Naive thymus-derived CD4-positive, alpha-beta T cell (primary cell): ENCODE measurements around the gene UGT1A8. TPM values are rescaled to one million over a fixed set of nuclear protein-coding genes. Genes with fewer than 3 reads are reported as not detected.

ENCODE experiments used
- ATAC-seq: fragments of 150-1000 bp; cut with Tn5 transposase; 2 replicates; pipeline ENCODE4 v1.10.0; 2021; ENCODE audit warnings: mild to moderate bottlenecking, moderate library complexity
- CTCF ChIA-PET: fragments of 350-600 bp; sonication (Branson Sonifier 250); formaldehyde crosslinking; loops from one replicate; lab custom pipeline; 2021; ENCODE audit warnings: antibody characterized with exemption; lab: Charles Lee
- POLR2A ChIA-PET: fragments of 350-600 bp; sonication (Branson Sonifier 250); formaldehyde crosslinking; loops from one replicate; lab custom pipeline; 2021; ENCODE audit warnings: antibody characterized with exemption, inconsistent platforms; lab: Charles Lee
- DNase-seq, 9 donors: peaks; one replicate each; pipeline versions ENCODE4 v3.0.0 to v3.0.0-alpha.2; 2020 to 2022; ENCODE audit warnings: mixed read lengths in 1 of 9
- H3K27ac ChIP-seq: one replicate; pipeline ENCODE4 v1.7.0; 2013; ENCODE audit warnings: mild to moderate bottlenecking, low read depth, low read length, moderate library complexity
- H3K27me3 ChIP-seq, 2 donors: one replicate each; pipeline ENCODE4 v1.7.0; 2013; ENCODE audit warnings: low read length in 2 of 2, mild to moderate bottlenecking in 2 of 2, moderate library complexity in 2 of 2; ENCODE audit not compliant: control insufficient read depth in 2 of 2, insufficient read depth in 2 of 2
- H3K36me3 ChIP-seq, 3 experiments: 1 replicate in 2 of 3; 2 replicates in 1 of 3; pipeline ENCODE4 v1.7.0; 2013; ENCODE audit warnings: low read length in 3 of 3, mild to moderate bottlenecking in 3 of 3, moderate library complexity in 1 of 3; ENCODE audit not compliant: insufficient read depth in 3 of 3, control insufficient read depth in 2 of 3
- H3K4me1 ChIP-seq, 2 donors: one replicate each; pipeline ENCODE4 v1.7.0; 2013; ENCODE audit warnings: low read length in 2 of 2, mild to moderate bottlenecking in 2 of 2, moderate library complexity in 1 of 2; ENCODE audit not compliant: control insufficient read depth in 2 of 2, insufficient read depth in 2 of 2
- H3K4me3 ChIP-seq: 2 replicates; pipeline ENCODE4 v1.7.0; 2013; ENCODE audit warnings: mild to moderate bottlenecking, low read length
- H3K9me3 ChIP-seq, 3 experiments: 1 replicate in 2 of 3; 2 replicates in 1 of 3; pipeline ENCODE4 v1.7.0; 2013; ENCODE audit warnings: low read length in 3 of 3; ENCODE audit not compliant: control insufficient read depth in 2 of 3
- H3K27ac Mint-ChIP-seq, 9 donors: one replicate each; pipeline ENCODE4 v1.8.0; 2020 to 2022; ENCODE audit warnings: mixed read lengths in 9 of 9, mild to moderate bottlenecking in 8 of 9, moderate library complexity in 5 of 9, inconsistent platforms in 2 of 9
- H3K27me3 Mint-ChIP-seq, 5 donors: one replicate each; pipeline ENCODE4 v1.8.0; 2021 to 2022; ENCODE audit warnings: mixed read lengths in 5 of 5, mild to moderate bottlenecking in 1 of 5
- H3K36me3 Mint-ChIP-seq, 5 donors: one replicate each; pipeline ENCODE4 v1.8.0; 2020 to 2022; ENCODE audit warnings: mixed read lengths in 5 of 5, mild to moderate bottlenecking in 3 of 5, inconsistent platforms in 1 of 5
- H3K4me1 Mint-ChIP-seq, 7 donors: one replicate each; pipeline ENCODE4 v1.8.0; 2020 to 2022; ENCODE audit warnings: mixed read lengths in 7 of 7, mild to moderate bottlenecking in 3 of 7, inconsistent platforms in 1 of 7
- H3K4me3 Mint-ChIP-seq, 10 donors: one replicate each; pipeline ENCODE4 v1.8.0; 2020 to 2022; ENCODE audit warnings: mild to moderate bottlenecking in 10 of 10, mixed read lengths in 10 of 10, moderate library complexity in 6 of 10, inconsistent platforms in 2 of 10
- H3K9me3 Mint-ChIP-seq, 11 donors: one replicate each; pipeline ENCODE4 v1.8.0; 2020 to 2022; ENCODE audit warnings: mixed read lengths in 11 of 11, mild to moderate bottlenecking in 4 of 11, inconsistent platforms in 1 of 11, moderate library complexity in 1 of 11
- intact Hi-C, 2 donors: fragments of 100-400 bp; cut with micrococcal nuclease; formaldehyde crosslinking; loops; one replicate each; pipeline ENCODE4 v1.15.1; 2023
- polyA plus RNA-seq, 2 donors: library from polyadenylated mRNA; unstranded; fragments of 300-500 nt; fragmentation: Illumina TruSeq; gene quantifications; one replicate each; pipeline ENCODE4 v1.2.3, GENCODE V29; 2021
- total RNA-seq, 6 experiments: library from RNA in 5 of 6; stranded (reverse) in 5 of 6; gene quantifications; 1 replicate in 5 of 6; 2 replicates in 1 of 6; pipeline ENCODE4 v1.2.3 and lab custom pipeline; 2021 to 2026

Gene UGT1A8
- total and polyA plus RNA-seq, 7 experiments from 2014 or later = not detected

- Mint-ChIP-seq H3K9me3 (peaks cover 0 to 1% (median 0%) of the 10 kb centered on the region in 11 donors), H3K4me1 (no peaks in the 10 kb centered on the region), H3K27ac (no peak overlapping the region), H3K36me3 (no peaks in the 10 kb centered on the region), H3K27me3 (peaks cover 4 to 22% (median 10%) of the 10 kb centered on the region in 5 donors), H3K4me3 (no peak overlapping the region)
- H3K4me1 ChIP-seq = no peaks in the 10 kb centered on the region
- CTCF ChIA-PET = no interaction called here
- POLR2A ChIA-PET = no interaction called here
- DNase-seq (peak in 1 of 9 donors; percentile 0), ATAC-seq (no peak)
- intact Hi-C loops = no loop called here
- H3K27me3 ChIP-seq = no peaks in the 10 kb centered on the region
- H3K27ac ChIP-seq = no peak overlapping the region
- no peaks in the 10 kb centered on the region for H3K9me3 ChIP-seq
- H3K4me3 ChIP-seq = no peak overlapping the region
- H3K36me3 ChIP-seq = no peaks in the 10 kb centered on the region
These were observed 193.7 kb downstream of the UGT1A8 start for GRCh38 chr2:233811087-233811486.

- CTCF ChIA-PET = no interaction called here
- POLR2A ChIA-PET = no interaction called here
- intact Hi-C loops = no loop called here
- no peaks in the 10 kb centered on the region for H3K36me3 ChIP-seq
- ATAC-seq (no peak), DNase-seq (peak in 2 of 9 donors; percentile 3 to 13)
- no peaks in the 10 kb centered on the region for H3K27me3 ChIP-seq
- Mint-ChIP-seq H3K36me3 (no peaks in the 10 kb centered on the region), H3K4me3 (no peak overlapping the region), H3K27me3 (peaks cover 4 to 26% (median 10%) of the 10 kb centered on the region in 5 donors), H3K27ac (no peak overlapping the region), H3K4me1 (no peaks in the 10 kb centered on the region), H3K9me3 (peaks cover 0 to 1% (median 0%) of the 10 kb centered on the region in 11 donors)
- H3K27ac ChIP-seq = no peak overlapping the region
- H3K4me3 ChIP-seq = no peak overlapping the region
- H3K4me1 ChIP-seq = no peaks in the 10 kb centered on the region
- no peaks in the 10 kb centered on the region for H3K9me3 ChIP-seq
These were observed 194.3 kb downstream of the UGT1A8 start for GRCh38 chr2:233811732-233812131.

DNA sequence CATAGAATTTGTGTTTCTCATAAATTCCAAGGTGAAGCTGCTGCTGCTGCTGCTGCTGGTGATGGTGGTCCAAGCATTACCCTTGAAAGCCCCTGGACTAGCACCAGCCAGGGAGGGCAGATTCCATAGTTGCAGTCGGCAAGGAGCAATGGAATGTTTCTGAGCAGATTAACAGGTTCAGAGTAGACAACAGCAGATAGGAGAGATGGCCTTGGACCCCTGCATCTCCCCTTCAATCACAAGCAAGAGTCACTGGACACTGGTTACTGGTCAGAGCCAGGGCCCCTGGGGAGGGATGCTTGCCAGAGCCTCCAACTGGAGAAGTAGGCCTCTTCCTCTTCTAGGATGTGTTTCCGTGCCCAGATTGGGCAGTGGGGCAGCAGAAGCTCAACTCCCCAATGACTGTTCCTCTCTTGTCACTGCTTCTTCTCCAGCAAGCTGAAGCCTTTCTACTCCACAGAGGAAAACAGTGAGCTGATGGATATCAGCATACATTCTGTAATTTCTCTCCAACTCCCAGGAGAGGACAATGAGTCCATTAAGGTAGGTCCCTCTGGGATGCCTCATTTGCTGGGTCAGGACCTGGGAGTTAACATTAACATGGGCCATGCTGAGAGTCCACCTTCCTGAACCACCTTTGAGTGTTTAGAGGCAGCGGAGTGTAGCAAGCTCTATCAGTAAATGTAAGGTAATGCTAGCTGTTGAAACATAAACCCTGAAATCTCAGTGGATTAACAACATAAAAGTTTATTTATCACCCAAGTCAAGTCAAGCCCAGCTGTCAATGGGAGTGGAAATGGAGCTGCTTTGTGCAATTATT lies 196.0 kb downstream of the UGT1A8 start:
- no peaks in the 10 kb centered on the region for H3K36me3 Mint-ChIP-seq
- no peak overlapping the region for H3K27ac Mint-ChIP-seq
- POLR2A ChIA-PET = no interaction called here

GRCh38 chr2:233814056-233814835 lies 196.8 kb downstream of the UGT1A8 start:
- CTCF ChIA-PET = no interaction called here
- no peak overlapping the region for H3K27ac Mint-ChIP-seq
- H3K9me3 Mint-ChIP-seq = peaks cover 0 to 1% (median 0%) of the 10 kb centered on the region in 11 donors
- Histone ChIP-seq H3K4me3 (no peak overlapping the region), H3K36me3 (no peaks in the 10 kb centered on the region), H3K27ac (no peak overlapping the region), H3K9me3 (no peaks in the 10 kb centered on the region), H3K27me3 (no peaks in the 10 kb centered on the region), H3K4me1 (no peaks in the 10 kb centered on the region)
- no peaks in the 10 kb centered on the region for H3K4me1 Mint-ChIP-seq
- H3K4me3 Mint-ChIP-seq = no peak overlapping the region
- POLR2A ChIA-PET = no interaction called here
- DNase-seq (no peak), ATAC-seq (no peak)
- intact Hi-C loops = no loop called here
- H3K27me3 Mint-ChIP-seq = peaks cover 7 to 34% (median 10%) of the 10 kb centered on the region in 5 donors
- H3K36me3 Mint-ChIP-seq = no peaks in the 10 kb centered on the region

More for the DNA sequence above, 196.0 kb downstream of the UGT1A8 start:
- H3K4me1 ChIP-seq = no peaks in the 10 kb centered on the region
- intact Hi-C loops = no loop called here
- CTCF ChIA-PET = no interaction called here
- H3K9me3 Mint-ChIP-seq = peaks cover 0 to 1% (median 0%) of the 10 kb centered on the region in 11 donors
- H3K27me3 Mint-ChIP-seq = peaks cover 9 to 30% (median 10%) of the 10 kb centered on the region in 5 donors
- H3K27ac ChIP-seq = no peak overlapping the region
- H3K9me3 ChIP-seq = no peaks in the 10 kb centered on the region
- DNase-seq = no peak
- no peaks in the 10 kb centered on the region for H3K4me1 Mint-ChIP-seq
- H3K27me3 ChIP-seq = no peaks in the 10 kb centered on the region
- no peak overlapping the region for H3K4me3 ChIP-seq
- ATAC-seq = no peak
- H3K4me3 Mint-ChIP-seq = no peak overlapping the region
- H3K36me3 ChIP-seq = no peaks in the 10 kb centered on the region

DNA sequence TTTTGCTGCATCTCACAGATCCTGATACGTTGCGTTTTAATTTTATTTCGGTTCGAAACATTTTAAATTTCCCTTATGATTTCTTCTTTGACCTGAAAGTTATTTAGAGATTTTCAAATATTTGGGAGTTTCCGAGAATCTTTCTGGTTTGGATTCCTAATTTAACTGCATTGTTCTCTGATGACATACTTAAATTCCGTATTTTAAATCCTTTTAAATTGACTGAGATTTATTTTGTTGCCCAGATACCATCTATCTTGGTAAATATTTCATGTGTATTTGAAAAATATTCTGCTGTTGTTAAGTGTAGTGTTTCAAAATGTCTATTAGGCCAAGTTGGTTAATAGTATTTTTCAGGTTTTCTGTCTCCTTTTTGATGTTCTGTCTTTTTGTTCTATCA lies 198.4 kb downstream of the UGT1A8 start:
- H3K9me3 Mint-ChIP-seq = peaks cover 0 to 1% (median 0%) of the 10 kb centered on the region in 11 donors
- H3K27ac Mint-ChIP-seq = no peak overlapping the region
- no peaks in the 10 kb centered on the region for H3K27me3 ChIP-seq
- no peak overlapping the region for H3K4me3 ChIP-seq
- H3K27ac ChIP-seq = no peak overlapping the region
- CTCF ChIA-PET = no interaction called here
- no peaks in the 10 kb centered on the region for H3K4me1 Mint-ChIP-seq
- H3K4me1 ChIP-seq = no peaks in the 10 kb centered on the region
- no peak overlapping the region for H3K4me3 Mint-ChIP-seq
- H3K36me3 ChIP-seq = no peaks in the 10 kb centered on the region
- intact Hi-C loops = no loop called here
- no peaks in the 10 kb centered on the region for H3K9me3 ChIP-seq
- H3K27me3 Mint-ChIP-seq = peaks cover 4 to 23% (median 5%) of the 10 kb centered on the region in 5 donors
- POLR2A ChIA-PET = no interaction called here
- ATAC-seq = no peak
- no peaks in the 10 kb centered on the region for H3K36me3 Mint-ChIP-seq
- no peak for DNase-seq

GRCh38 chr2:233816334-233816733 lies 198.9 kb downstream of the UGT1A8 start:
- intact Hi-C loops = no loop called here
- ChIA-PET CTCF (no interaction called here), POLR2A (no interaction called here)
- Histone ChIP-seq H3K27me3 (no peaks in the 10 kb centered on the region), H3K4me1 (no peaks in the 10 kb centered on the region), H3K36me3 (no peaks in the 10 kb centered on the region), H3K9me3 (no peaks in the 10 kb centered on the region), H3K27ac (no peak overlapping the region), H3K4me3 (no peak overlapping the region)
- no peaks in the 10 kb centered on the region for H3K4me1 Mint-ChIP-seq
- peaks cover under 1 to 23% (median 5%) of the 10 kb centered on the region in 5 donors for H3K27me3 Mint-ChIP-seq
- ATAC-seq (no peak), DNase-seq (no peak)
- no peak overlapping the region for H3K4me3 Mint-ChIP-seq
- H3K36me3 Mint-ChIP-seq = no peaks in the 10 kb centered on the region
- no peak overlapping the region for H3K27ac Mint-ChIP-seq
- peaks cover 0 to 1% (median 0%) of the 10 kb centered on the region in 11 donors for H3K9me3 Mint-ChIP-seq
